Sigmoid colon (tissue), 4 donors: ENCODE results near the gene RAP1A.

Experiments used
- POLR2A ChIP-seq, 2 donors: fragments of 450-650 bp; IDR thresholded peaks; one replicate each; pipeline ENCODE4 v1.6.1; 2016; ENCODE audit warnings: antibody characterized with exemption in 2 of 2, mild to moderate bottlenecking in 2 of 2, moderate library complexity in 2 of 2
- POLR2AphosphoS5 ChIP-seq, 4 donors: sonication (generic); formaldehyde crosslinking; IDR thresholded peaks; one replicate each; pipeline ENCODE4 v1.6.1; 2017; ENCODE audit warnings: antibody characterized with exemption in 4 of 4

- TF ChIP-seq POLR2A (IDR thresholded peaks at IDR 0.05) (no peak), POLR2AphosphoS5 (IDR thresholded peaks at IDR 0.05) (no peak)
Measured at GRCh38 chr1:111733992-111734341, 114.4 kb downstream of the RAP1A start.
